ENCODE data around the gene IGFLR1. TPM values are rescaled to one million over a fixed set of nuclear protein-coding genes. Genes with fewer than 3 reads are reported as not detected.
A peak's percentile ranks its signal among the peaks of the same experiment; 100 is the strongest.

IGFLR1 gene
- total and polyA plus RNA-seq, 2 of the 8 experiments (the other 6 are each of a cell fraction or from before 2014, with no cell fraction given), result 8.4 to 28.9 TPM

DNA sequence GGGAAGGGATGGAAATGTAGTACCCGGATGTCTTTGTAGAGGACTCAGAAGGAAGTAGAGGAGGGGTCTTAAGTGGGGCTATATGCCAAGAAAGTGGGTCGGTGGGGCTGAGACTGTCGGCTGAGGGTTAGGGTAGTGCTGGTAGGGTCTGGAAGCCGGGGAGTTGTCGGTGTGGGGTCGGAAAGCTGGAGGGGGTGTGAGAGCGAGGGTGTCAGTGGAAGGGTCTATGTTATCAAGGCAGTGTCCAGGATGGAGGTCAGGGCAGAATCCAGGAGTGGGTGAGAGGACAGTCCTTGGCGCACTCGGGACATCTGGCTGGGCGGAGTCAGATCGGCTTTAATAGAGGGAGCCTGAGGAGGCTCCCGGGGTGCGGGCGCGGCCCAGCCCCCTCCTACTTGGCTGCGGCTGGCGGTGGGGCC lies 12.9 kb upstream of the IGFLR1 start:
- H4K20me1 ChIP-seq (replicated peaks in 1 of 2; ENCODE audit: control insufficient read depth in 1 of 2, insufficient read depth in 2 of 2, low read length in 2 of 2), result peaks cover 0 to 4% of the 10 kb centered on the region in 2 experiments
- 34% methylated on average over 16 of the region's 17 CpGs; no CpG with 5 or more reads in 1 of the 2 experiments for WGBS, 2 experiments (ENCODE audit: extremely low coverage in 1 of 2, insufficient coverage in 1 of 2, insufficient read length in 1 of 2, insufficient replicate concordance in 2 of 2, low coverage in 1 of 2, low lambda C conversion rate in 2 of 2, missing lambda C conversion rate in 1 of 2)

More for the DNA sequence above, 12.9 kb upstream of the IGFLR1 start:
- peaks cover 0 to 17% (median 11%) of the 10 kb centered on the region in 4 experiments; a peak in 5 of 7 replicates for H3K27me3 ChIP-seq (replicated peaks in 1 of 4; ENCODE audit: control insufficient read depth in 3 of 4, extremely low read depth in 1 of 4, insufficient read depth in 3 of 4, low read length in 3 of 4)
- no peak overlapping the region for H2BK20ac ChIP-seq (ENCODE audit: low read length)
- H4K91ac ChIP-seq (replicated peaks; ENCODE audit: insufficient read length, low read length), result no peak overlapping the region
- no peak overlapping the region for H2AK5ac ChIP-seq (ENCODE audit: low read depth, low read length)
- H3K56ac ChIP-seq (replicated peaks; ENCODE audit: insufficient read length, low read depth, low read length), result no peak overlapping the region
- H2AFZ ChIP-seq (ENCODE audit: low read length), result no peak overlapping the region
- POLR2A ChIA-PET (ENCODE audit: partially characterized antibody), result interaction anchor here (1.9 to 2.6 kb wide), 2 partner anchors 15 to 101 kb away, joined by 5 to 14 read pairs; partner anchors contain the start of gene KIRREL2
- peaks cover 0 to 18% (median 11%) of the 10 kb centered on the region in 4 experiments; a peak in 5 of 7 replicates for H3K4me1 ChIP-seq (replicated peaks in 1 of 4; ENCODE audit: control insufficient read depth in 3 of 4, insufficient read depth in 4 of 4, low read length in 3 of 4)
- H4K8ac ChIP-seq (ENCODE audit: extremely low read depth, insufficient read depth, low read length), result peak overlapping the region; percentile 32; the same call in 1 of the 2 replicates
- H2BK5ac ChIP-seq (ENCODE audit: low read depth, low read length), result no peak overlapping the region
- CTCF ChIA-PET (ENCODE audit: partially characterized antibody), result interaction anchor here (0.6 kb wide), 1 partner anchor 145 kb away, joined by 3 read pairs; no protein-coding TSS in a partner anchor
- H3K23me2 ChIP-seq (ENCODE audit: low read depth, low read length), result peaks cover 16% of the 10 kb centered on the region; the same call in 1 of the 2 replicates
- H3K23ac ChIP-seq (ENCODE audit: insufficient read length), result no peak overlapping the region
- no peak overlapping the region for H3K27ac ChIP-seq (ENCODE audit: low read depth, low read length)
- H3K9ac ChIP-seq (replicated peaks in 1 of 4; ENCODE audit: extremely low read depth in 1 of 4, low read depth in 3 of 4, low read length in 3 of 4), result no peak overlapping the region
- no peak overlapping the region for H3K4ac ChIP-seq (replicated peaks; ENCODE audit: insufficient read length, low read depth, low read length)
- H2BK15ac ChIP-seq (ENCODE audit: low read length), result no peak overlapping the region
- TF ChIP-seq SUZ12 (IDR thresholded peaks at IDR 0.05; ENCODE audit: low read length) (no peak), CTBP2 (IDR thresholded peaks at IDR 0.05; ENCODE audit: borderline replicate concordance, insufficient read depth, insufficient read length, low read length) (no peak), TBP (IDR thresholded peaks at IDR 0.05; ENCODE audit: low read depth, low read length) (no peak), TAF1 (IDR thresholded peaks at IDR 0.05; ENCODE audit: low read depth, low read length) (no peak), SIRT6 (IDR thresholded peaks at IDR 0.05; ENCODE audit: low read length) (no peak), RFX5 (IDR thresholded peaks at IDR 0.05; ENCODE audit: borderline replicate concordance, low read depth, low read length) (no peak), GTF2F1 (IDR thresholded peaks at IDR 0.05; ENCODE audit: borderline replicate concordance, low read depth, low read length) (no peak), TCF12 (IDR thresholded peaks at IDR 0.05; ENCODE audit: low read depth, low read length) (no peak), POLR2A (IDR thresholded peaks at IDR 0.05; ENCODE audit: control extremely low read depth in 1 of 2, low read depth in 2 of 2, low read length in 2 of 2) (no peak)
- peaks cover 4% of the 10 kb centered on the region for H3K79me1 ChIP-seq (ENCODE audit: low read depth, low read length)
- DNase-seq (ENCODE audit: low read depth in 1 of 2, low spot score in 2 of 2), result no peak
- no peak overlapping the region for H2BK120ac ChIP-seq (replicated peaks; ENCODE audit: low read depth, low read length)
- H3K9me3 ChIP-seq (ENCODE audit: insufficient read depth in 2 of 2, low read depth in 1 of 2, low read length in 1 of 2), result no peaks in the 10 kb centered on the region
- H2BK12ac ChIP-seq (ENCODE audit: low read depth, low read length), result no peak overlapping the region
- no peak overlapping the region for H3K14ac ChIP-seq (ENCODE audit: insufficient read length)
- H3K18ac ChIP-seq (ENCODE audit: extremely low read depth, low read length), result peak overlapping the region; percentile 78
- FAIRE-seq, result no peak
- H3K4me3 ChIP-seq (ENCODE audit: extremely low read depth in 1 of 4, insufficient read depth in 2 of 4, low read depth in 3 of 4, low read length in 4 of 4), result peak overlapping the region; percentile 51 to 98 (median 75)
- peaks cover 0 to 6% of the 10 kb centered on the region in 2 experiments; a peak in 2 of 4 replicates for H3K79me2 ChIP-seq (ENCODE audit: control insufficient read depth in 1 of 2, insufficient read depth in 2 of 2, low read length in 2 of 2)
- no peak overlapping the region for H4K5ac ChIP-seq (ENCODE audit: insufficient read length, low read depth, low read length)
- H3K4me2 ChIP-seq (ENCODE audit: insufficient read depth in 1 of 2, low read depth in 2 of 2, low read length in 2 of 2), result peak overlapping the region; percentile 95 to 98
- 0 out of 8 replicates have a peak, but pooled peaks cover 0 to 3% (median 0%) of the 10 kb centered on the region in 4 experiments for H3K36me3 ChIP-seq (ENCODE audit: control insufficient read depth in 2 of 4, insufficient read depth in 4 of 4, low read length in 3 of 4)

Data from H1 (cell line).